ENCODE data around the gene ROPN1.
"Not testable (repeated sequence)": the region's sequence is repeated elsewhere in the genome, so short reads cannot be mapped to it uniquely, and the experiment has no call there.

The ROPN1 gene

DNA sequence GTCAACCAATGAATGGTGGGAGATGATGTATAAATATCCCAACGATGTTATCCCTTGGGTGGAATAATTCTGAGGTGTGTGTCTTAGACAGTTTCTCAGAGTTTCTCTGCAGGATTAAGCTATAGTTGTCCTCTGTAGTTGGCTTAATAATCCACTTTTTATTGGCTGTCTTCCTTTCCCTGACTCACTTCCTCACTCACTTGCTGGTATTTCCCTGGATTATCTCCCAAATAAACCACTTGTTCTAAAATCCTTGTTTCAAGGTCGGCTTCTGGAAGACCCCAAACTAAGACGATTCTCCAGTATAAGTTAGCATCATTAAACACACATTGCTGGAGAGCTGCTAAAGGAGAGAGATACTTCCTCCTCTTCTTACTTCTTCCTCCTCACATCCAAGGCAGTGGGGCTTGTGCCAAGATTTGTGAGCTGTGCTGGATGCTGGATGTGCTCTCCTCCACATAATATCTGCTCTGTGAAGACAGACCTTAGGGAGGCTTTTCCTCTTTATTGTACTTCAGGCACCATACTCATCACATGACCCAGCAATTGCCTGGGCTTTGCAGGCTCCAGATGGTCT, 22.5 kb upstream of the ROPN1 start:
- Histone ChIP-seq H3K9me2 (replicated peaks; ENCODE audit: insufficient read depth, low read length) (no peaks in the 10 kb centered on the region), H3K79me2 (ENCODE audit: insufficient read depth, low read length) (no peaks in the 10 kb centered on the region), H4K20me1 (ENCODE audit: low read depth, low read length) (no peaks in the 10 kb centered on the region), H3K9me3 (ENCODE audit: insufficient read depth, low read length) (no peaks in the 10 kb centered on the region), H3K36me3 (ENCODE audit: low read length) (no peaks in the 10 kb centered on the region), H3K27me3 (ENCODE audit: low read length) (no peaks in the 10 kb centered on the region), H3F3A (ENCODE audit: insufficient read depth) (no peaks in the 10 kb centered on the region), H2AFZ (ENCODE audit: low read depth, low read length, severe bottlenecking) (no peak overlapping the region), H3K4me2 (ENCODE audit: low read depth, low read length, poor library complexity, severe bottlenecking) (no peak overlapping the region), H3K9ac (ENCODE audit: low read length) (no peak overlapping the region), H3K27ac (ENCODE audit: low read depth, low read length) (no peak overlapping the region), H3K4me3 (ENCODE audit: insufficient read depth, low read length, poor library complexity, severe bottlenecking) (no peak overlapping the region)
- no peak for TF ChIP-seq EZH2phosphoT487 (conservative IDR thresholded peaks at IDR 0.05; ENCODE audit: low read length)
- TF ChIP-seq, protein P1, sequence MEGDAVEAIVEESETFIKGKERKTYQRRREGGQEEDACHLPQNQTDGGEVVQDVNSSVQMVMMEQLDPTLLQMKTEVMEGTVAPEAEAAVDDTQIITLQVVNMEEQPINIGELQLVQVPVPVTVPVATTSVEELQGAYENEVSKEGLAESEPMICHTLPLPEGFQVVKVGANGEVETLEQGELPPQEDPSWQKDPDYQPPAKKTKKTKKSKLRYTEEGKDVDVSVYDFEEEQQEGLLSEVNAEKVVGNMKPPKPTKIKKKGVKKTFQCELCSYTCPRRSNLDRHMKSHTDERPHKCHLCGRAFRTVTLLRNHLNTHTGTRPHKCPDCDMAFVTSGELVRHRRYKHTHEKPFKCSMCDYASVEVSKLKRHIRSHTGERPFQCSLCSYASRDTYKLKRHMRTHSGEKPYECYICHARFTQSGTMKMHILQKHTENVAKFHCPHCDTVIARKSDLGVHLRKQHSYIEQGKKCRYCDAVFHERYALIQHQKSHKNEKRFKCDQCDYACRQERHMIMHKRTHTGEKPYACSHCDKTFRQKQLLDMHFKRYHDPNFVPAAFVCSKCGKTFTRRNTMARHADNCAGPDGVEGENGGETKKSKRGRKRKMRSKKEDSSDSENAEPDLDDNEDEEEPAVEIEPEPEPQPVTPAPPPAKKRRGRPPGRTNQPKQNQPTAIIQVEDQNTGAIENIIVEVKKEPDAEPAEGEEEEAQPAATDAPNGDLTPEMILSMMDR (IDR thresholded peaks at IDR 0.05; ENCODE audit: insufficient read depth, low read length, poor library complexity, severe bottlenecking): no peak

DNA sequence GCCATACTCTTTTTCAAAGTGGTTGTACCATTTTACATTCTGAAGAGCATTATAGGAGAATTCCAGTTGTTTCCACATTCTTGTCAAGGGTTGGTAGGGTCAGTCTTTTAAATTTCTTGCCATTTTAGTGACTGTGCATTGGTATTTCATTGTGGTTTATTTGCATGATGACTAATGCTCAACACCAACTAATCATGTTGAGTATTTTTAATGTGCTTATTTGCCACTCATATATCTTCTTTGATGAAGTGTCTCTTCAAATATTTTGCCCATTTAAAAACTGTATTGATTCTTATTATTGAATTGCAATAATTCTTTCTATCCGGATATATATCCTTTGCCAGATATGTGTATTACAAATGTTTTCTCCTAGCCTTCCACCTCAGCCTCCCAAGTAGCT, 16.4 kb upstream of the ROPN1 start:
- not testable (repeated sequence) for H3K79me2 ChIP-seq (ENCODE audit: insufficient read depth, low read length)

DNA sequence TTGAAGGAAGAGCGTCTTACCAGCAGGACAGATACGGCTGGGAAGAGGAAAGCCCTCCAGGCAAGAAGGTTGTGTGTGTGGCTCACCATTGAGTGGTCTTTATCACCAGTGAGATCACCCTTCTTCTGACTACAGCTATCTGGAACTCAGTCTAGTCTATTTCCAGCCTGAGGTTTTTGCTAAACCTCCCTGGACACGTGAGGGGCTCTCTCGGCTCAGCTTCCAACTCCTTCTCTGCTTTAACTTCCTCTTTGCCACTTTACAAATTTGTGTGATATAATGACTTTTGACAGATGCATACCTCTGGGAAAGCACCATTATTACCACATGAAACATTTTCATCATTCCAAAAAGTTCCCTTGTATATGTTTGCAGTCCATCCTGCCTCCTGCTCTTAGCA, 15.3 kb upstream of the ROPN1 start:
- no peaks in the 10 kb centered on the region for H3K79me2 ChIP-seq (ENCODE audit: insufficient read depth, low read length)
- H3K27ac ChIP-seq (ENCODE audit: low read depth, low read length): no peak overlapping the region
- no peak overlapping the region for H2AFZ ChIP-seq (ENCODE audit: low read depth, low read length, severe bottlenecking)
- H3F3A ChIP-seq (ENCODE audit: insufficient read depth): no peaks in the 10 kb centered on the region
- H3K27me3 ChIP-seq (ENCODE audit: low read length): no peaks in the 10 kb centered on the region
- H3K4me3 ChIP-seq (ENCODE audit: insufficient read depth, low read length, poor library complexity, severe bottlenecking): no peak overlapping the region
- H3K36me3 ChIP-seq (ENCODE audit: low read length): no peaks in the 10 kb centered on the region
- H3K9me2 ChIP-seq (replicated peaks; ENCODE audit: insufficient read depth, low read length): no peaks in the 10 kb centered on the region
- TF ChIP-seq EZH2phosphoT487 (conservative IDR thresholded peaks at IDR 0.05; ENCODE audit: low read length): no peak
- TF ChIP-seq, protein P1 (IDR thresholded peaks at IDR 0.05; ENCODE audit: insufficient read depth, low read length, poor library complexity, severe bottlenecking): no peak
- no peaks in the 10 kb centered on the region for H4K20me1 ChIP-seq (ENCODE audit: low read depth, low read length)
- H3K4me2 ChIP-seq (ENCODE audit: low read depth, low read length, poor library complexity, severe bottlenecking): no peak overlapping the region
- H3K9me3 ChIP-seq (ENCODE audit: insufficient read depth, low read length): no peaks in the 10 kb centered on the region
- H3K9ac ChIP-seq (ENCODE audit: low read length): no peak overlapping the region

More for the DNA sequence above, 16.4 kb upstream of the ROPN1 start:
- not testable (repeated sequence) for H3K9me3 ChIP-seq (ENCODE audit: insufficient read depth, low read length); H3K9me2 ChIP-seq (replicated peaks; ENCODE audit: insufficient read depth, low read length); H3K27me3 ChIP-seq (ENCODE audit: low read length); H3K4me3 ChIP-seq (ENCODE audit: insufficient read depth, low read length, poor library complexity, severe bottlenecking); H3K27ac ChIP-seq (ENCODE audit: low read depth, low read length); H3K4me2 ChIP-seq (ENCODE audit: low read depth, low read length, poor library complexity, severe bottlenecking); H2AFZ ChIP-seq (ENCODE audit: low read depth, low read length, severe bottlenecking); H4K20me1 ChIP-seq (ENCODE audit: low read depth, low read length); H3F3A ChIP-seq (ENCODE audit: insufficient read depth); H3K36me3 ChIP-seq (ENCODE audit: low read length); H3K9ac ChIP-seq (ENCODE audit: low read length)

DNA sequence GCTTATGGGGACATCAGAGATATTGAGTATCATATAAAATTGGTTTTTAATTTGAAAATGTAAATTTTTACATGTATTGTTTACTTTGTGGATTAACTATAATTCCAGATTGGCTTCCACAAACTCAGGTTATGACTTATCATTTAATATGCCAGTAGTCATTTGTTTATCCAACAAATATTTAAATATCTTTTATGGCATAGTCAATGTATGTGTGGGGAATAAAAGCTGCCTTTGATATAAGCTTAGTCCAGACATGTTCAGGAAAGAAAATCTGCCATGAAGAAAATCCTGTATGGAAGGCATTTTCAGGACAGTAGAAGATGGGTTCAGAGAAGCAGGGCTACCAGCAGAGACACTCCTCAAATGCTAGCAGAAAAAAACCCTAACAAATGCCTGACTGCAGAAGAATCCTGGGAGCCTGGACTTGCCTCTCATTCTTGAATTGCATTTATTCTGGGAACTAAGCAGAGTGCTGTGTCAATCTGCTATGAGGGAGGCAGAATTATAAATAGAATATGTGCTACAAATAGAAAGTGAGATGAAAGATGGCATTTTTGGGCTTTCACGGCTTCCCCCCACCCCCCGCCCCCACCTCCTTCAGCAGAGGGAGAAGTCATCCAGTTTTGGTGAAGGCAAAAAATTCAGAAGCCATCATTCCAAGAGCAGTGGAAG, 10.6 kb upstream of the ROPN1 start:
- not testable (repeated sequence) for H3K4me3 ChIP-seq (ENCODE audit: insufficient read depth, low read length, poor library complexity, severe bottlenecking); H3K4me2 ChIP-seq (ENCODE audit: low read depth, low read length, poor library complexity, severe bottlenecking); H3K9me2 ChIP-seq (replicated peaks; ENCODE audit: insufficient read depth, low read length); H3K27ac ChIP-seq (ENCODE audit: low read depth, low read length); H3K9me3 ChIP-seq (ENCODE audit: insufficient read depth, low read length); H4K20me1 ChIP-seq (ENCODE audit: low read depth, low read length); H2AFZ ChIP-seq (ENCODE audit: low read depth, low read length, severe bottlenecking); H3F3A ChIP-seq (ENCODE audit: insufficient read depth); H3K9ac ChIP-seq (ENCODE audit: low read length); H3K79me2 ChIP-seq (ENCODE audit: insufficient read depth, low read length); H3K36me3 ChIP-seq (ENCODE audit: low read length); H3K27me3 ChIP-seq (ENCODE audit: low read length)

DNA sequence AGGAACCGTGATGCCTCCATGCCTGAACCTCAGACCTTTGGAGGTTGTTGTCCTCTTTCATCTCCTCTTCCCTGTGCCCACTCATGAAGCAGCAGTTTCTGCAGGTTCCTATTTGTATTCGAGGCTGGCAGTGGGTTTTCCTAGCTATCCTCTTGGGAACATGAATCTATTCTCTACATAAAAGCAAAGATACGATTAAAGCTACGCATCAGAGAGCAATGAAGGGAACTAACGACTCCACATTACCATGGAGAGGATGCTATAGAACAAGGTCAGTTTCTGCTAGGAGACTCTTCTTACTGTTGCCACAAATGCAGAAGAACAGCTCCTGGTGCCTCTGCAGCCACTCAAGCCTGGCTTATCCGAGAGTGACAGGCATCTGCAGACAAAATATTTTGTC, 9.4 kb upstream of the ROPN1 start:
- H3K27me3 ChIP-seq (ENCODE audit: low read length); H3K9ac ChIP-seq (ENCODE audit: low read length); H3K4me2 ChIP-seq (ENCODE audit: low read depth, low read length, poor library complexity, severe bottlenecking); H3F3A ChIP-seq (ENCODE audit: insufficient read depth); H3K9me3 ChIP-seq (ENCODE audit: insufficient read depth, low read length); H3K79me2 ChIP-seq (ENCODE audit: insufficient read depth, low read length); H3K4me3 ChIP-seq (ENCODE audit: insufficient read depth, low read length, poor library complexity, severe bottlenecking); H3K9me2 ChIP-seq (replicated peaks; ENCODE audit: insufficient read depth, low read length); H4K20me1 ChIP-seq (ENCODE audit: low read depth, low read length); H3K27ac ChIP-seq (ENCODE audit: low read depth, low read length); H2AFZ ChIP-seq (ENCODE audit: low read depth, low read length, severe bottlenecking); H3K36me3 ChIP-seq (ENCODE audit: low read length): not testable (repeated sequence)
